GM18502 (cell line): Measurements from ENCODE around the gene FSIP1.

Experiments
- ATAC-seq: cut with Tn5 transposase; IDR thresholded peaks from one replicate; pipeline ENCODE4 v1.9.1; 2021; ENCODE audit warnings: mild to moderate bottlenecking; ENCODE audit not compliant: unreplicated experiment, poor library complexity

FSIP1 gene

GRCh38 chr15:39574427-39574826 is 208.2 kb downstream of the FSIP1 start:
- no peak for ATAC-seq

- ATAC-seq, result no peak
These were observed 208.8 kb downstream of the FSIP1 start for GRCh38 chr15:39573844-39574243.

GRCh38 chr15:39573287-39573686 is 209.4 kb downstream of the FSIP1 start:
- ATAC-seq, result no peak

- ATAC-seq, result no peak
These were observed 216.8 kb downstream of the FSIP1 start for GRCh38 chr15:39565851-39566250.

- no peak for ATAC-seq
These were observed 217.5 kb downstream of the FSIP1 start for GRCh38 chr15:39564972-39565665.

GRCh38 chr15:39558421-39558820 is 224.2 kb downstream of the FSIP1 start:
- no peak for ATAC-seq

- ATAC-seq, result no peak
These were observed 226.2 kb downstream of the FSIP1 start for GRCh38 chr15:39556461-39556860.

- no peak for ATAC-seq
These were observed 226.8 kb downstream of the FSIP1 start for GRCh38 chr15:39555885-39556284.

GRCh38 chr15:39554746-39555387 is 227.8 kb downstream of the FSIP1 start:
- ATAC-seq, result no peak

- peak; percentile 82 for ATAC-seq
These were observed 228.5 kb downstream of the FSIP1 start for GRCh38 chr15:39553947-39554693.

GRCh38 chr15:39552556-39552955 is 230.1 kb downstream of the FSIP1 start:
- ATAC-seq, result no peak

- ATAC-seq, result no peak
These were observed 231.2 kb downstream of the FSIP1 start for GRCh38 chr15:39551476-39551875.
